Measurements from ENCODE around the gene PPP1R12B.
"Not testable (repeated sequence)": the region's sequence is repeated elsewhere in the genome, so short reads cannot be mapped to it uniquely, and the experiment has no call there.

PPP1R12B gene

GRCh38 chr1:202636171-202636570 is 287.7 kb downstream of the PPP1R12B start:
- DNase-seq (ENCODE audit: extremely low spot score, insufficient read length, low read depth); FAIRE-seq: not testable (repeated sequence)

- FAIRE-seq, result not testable (repeated sequence)
Measured at GRCh38 chr1:202637321-202638018, 289.0 kb downstream of the PPP1R12B start.

DNA sequence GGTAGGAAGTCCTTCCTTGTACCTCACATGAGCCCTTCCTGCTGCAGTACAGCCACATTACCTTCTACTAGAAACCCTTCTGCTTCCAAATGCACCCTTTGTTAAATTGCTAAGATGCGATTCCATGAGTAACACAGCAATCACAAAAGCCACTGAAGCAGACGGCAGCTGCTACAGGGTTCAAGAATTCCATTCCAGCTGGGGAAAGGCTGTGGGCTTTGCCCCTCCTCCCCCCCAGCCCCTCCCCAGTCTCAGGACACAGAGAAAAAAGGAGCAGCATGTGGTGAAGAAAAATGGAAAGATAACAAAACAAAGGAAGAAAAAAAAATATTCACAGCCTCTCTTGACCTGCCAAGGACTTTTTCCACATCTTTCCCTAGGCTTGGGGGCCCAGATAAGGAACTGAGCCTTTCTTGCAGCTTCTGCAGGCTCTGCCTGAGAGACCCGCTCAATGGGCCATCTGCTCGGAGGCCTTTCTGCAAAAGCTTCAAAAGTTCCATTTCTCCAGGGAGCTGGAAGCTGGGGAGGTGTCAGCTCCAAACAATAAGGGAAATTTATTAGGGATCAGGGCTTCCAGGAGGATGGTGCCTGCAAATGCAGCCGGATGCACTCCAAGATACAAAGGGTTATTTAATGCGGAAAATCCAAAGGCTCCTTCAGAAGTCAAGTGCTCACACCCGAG is 289.7 kb downstream of the PPP1R12B start:
- FAIRE-seq, result no peak
- no peak for DNase-seq (ENCODE audit: extremely low spot score, insufficient read length, low read depth)

More at GRCh38 chr1:202637321-202638018, 289.0 kb downstream of the PPP1R12B start:
- DNase-seq (ENCODE audit: extremely low spot score, insufficient read length, low read depth), result not testable (repeated sequence)

DNA sequence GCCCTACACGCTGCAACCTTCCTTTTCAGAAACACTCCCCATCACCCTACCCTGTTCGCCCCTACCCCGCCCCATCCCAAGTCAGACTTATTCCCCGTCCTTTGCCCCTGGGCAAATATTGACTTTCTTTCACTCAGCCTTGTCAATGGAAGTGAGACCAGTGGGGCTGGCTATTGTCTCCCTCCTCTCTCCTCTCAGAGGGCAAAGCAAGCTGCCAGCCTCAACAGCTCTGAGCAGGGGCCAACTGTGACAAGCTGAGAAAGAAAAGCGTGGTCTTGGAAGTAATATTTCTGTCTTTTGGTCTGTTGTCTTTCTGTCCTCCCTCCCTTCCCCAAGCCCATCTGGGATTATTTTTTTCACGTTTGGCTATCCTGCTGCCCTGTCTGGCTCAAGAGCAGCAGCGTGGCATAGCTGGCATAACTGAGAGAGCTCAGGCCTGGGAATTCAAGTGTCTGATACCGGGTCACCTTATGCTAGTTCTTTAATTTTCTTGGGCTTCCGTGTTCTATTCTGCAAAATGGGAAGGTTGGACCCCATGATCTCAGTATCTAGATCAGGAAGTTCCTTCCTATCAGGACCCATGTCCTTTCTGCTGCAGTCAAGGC is 290.3 kb downstream of the PPP1R12B start:
- not testable (repeated sequence) for DNase-seq (ENCODE audit: extremely low spot score, insufficient read length, low read depth); FAIRE-seq

DNA sequence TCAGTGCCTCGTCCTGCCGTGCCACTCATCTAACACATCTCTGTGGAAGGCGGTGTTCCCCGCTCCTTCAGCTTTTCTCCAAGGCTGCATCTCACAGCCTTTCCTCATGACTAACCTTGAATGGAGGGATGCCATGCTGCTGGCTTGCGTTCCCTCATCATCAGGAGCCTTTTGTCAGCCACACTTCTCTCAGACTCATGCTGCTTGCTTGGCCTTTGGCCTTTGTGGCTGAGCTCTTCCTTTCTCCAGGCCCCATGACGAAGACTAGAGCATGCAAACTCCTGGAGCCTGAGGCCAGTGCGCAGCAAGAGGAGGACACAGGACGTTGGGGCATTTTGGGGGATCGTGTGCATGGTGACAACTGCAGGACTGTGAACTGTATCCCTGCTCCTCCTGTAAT is 291.0 kb downstream of the PPP1R12B start:
- DNase-seq (ENCODE audit: extremely low spot score, insufficient read length, low read depth), result no peak
- FAIRE-seq, result no peak

DNA sequence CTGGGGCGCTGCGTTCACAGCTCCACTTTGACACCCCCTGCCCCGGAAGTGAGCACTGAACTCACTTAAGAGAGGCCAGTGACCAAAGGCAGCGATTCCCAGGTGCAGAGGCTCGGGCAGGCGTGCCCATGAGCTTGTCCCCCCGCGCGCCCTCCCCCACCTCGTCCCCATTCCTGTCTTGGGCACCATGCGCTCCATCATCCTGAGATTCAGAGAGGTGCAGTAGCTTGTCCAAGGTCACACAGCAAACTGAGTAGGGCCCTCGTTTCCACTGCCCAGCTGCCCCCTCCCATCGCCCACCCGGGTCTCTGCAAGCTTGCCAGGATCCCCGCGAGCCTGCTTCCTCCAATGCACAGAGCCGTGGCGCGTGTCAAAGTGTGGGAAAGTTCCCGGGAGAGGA is 293.7 kb downstream of the PPP1R12B start:
- FAIRE-seq (no peak), DNase-seq (ENCODE audit: extremely low spot score, insufficient read length, low read depth) (no peak)
